ENCODE data around the gene OCA2. TPM values are rescaled to one million over a fixed set of nuclear protein-coding genes. Genes with fewer than 3 reads are reported as not detected.

The OCA2 gene
- total and polyA plus RNA-seq, 10 donors, result 0.39 to 3.0 (median 1.0) TPM

- Histone ChIP-seq H3K27me3 (replicated peaks in 1 of 7) (no peaks in the 10 kb centered on the region), H3K27ac (no peak overlapping the region), H3K4me3 (no peak overlapping the region), H3K36me3 (no peaks in the 10 kb centered on the region), H3K9me3 (peaks cover 0 to 38% (median 15%) of the 10 kb centered on the region in 8 donors), H3K4me1 (no peaks in the 10 kb centered on the region)
- no peak for DNase-seq
- 87 to 96% (median 92%) methylated on average over 3 of the region's 3 CpGs for WGBS, 5 donors
- intact Hi-C loops (cut with DNase I; ENCODE audit: low total_unique reads), result no loop called here
- TF ChIP-seq POLR2AphosphoS5 (IDR thresholded peaks at IDR 0.05) (no peak), POLR2A (IDR thresholded peaks at IDR 0.05) (no peak), CTCF (IDR thresholded peaks at IDR 0.05 in 8 of 11, conservative IDR thresholded peaks at IDR 0.05 in 3 of 11) (no peak)
Measured at GRCh38 chr15:27764339-27764738, 334.8 kb downstream of the OCA2 start.

GRCh38 chr15:27763514-27763913 is 335.6 kb downstream of the OCA2 start:
- DNase-seq, result no peak
- H3K4me1 ChIP-seq, result no peaks in the 10 kb centered on the region
- TF ChIP-seq POLR2AphosphoS5 (IDR thresholded peaks at IDR 0.05) (no peak), CTCF (IDR thresholded peaks at IDR 0.05 in 8 of 11, conservative IDR thresholded peaks at IDR 0.05 in 3 of 11) (no peak), POLR2A (IDR thresholded peaks at IDR 0.05) (no peak)
- intact Hi-C loops (cut with DNase I; ENCODE audit: low total_unique reads), result no loop called here
- peaks cover 0 to 32% (median 15%) of the 10 kb centered on the region in 8 donors for H3K9me3 ChIP-seq
- whole genome bisulfite sequencing, 5 donors, result 90 to 99% (median 95%) methylated on average over 3 of the region's 3 CpGs
- H3K27ac ChIP-seq, result no peak overlapping the region
- H3K27me3 ChIP-seq (replicated peaks in 1 of 7), result no peaks in the 10 kb centered on the region
- H3K36me3 ChIP-seq, result no peaks in the 10 kb centered on the region
- no peak overlapping the region for H3K4me3 ChIP-seq

- Histone ChIP-seq H3K4me1 (no peaks in the 10 kb centered on the region), H3K4me3 (no peak overlapping the region), H3K36me3 (no peaks in the 10 kb centered on the region), H3K9me3 (peaks cover 0 to 28% (median 11%) of the 10 kb centered on the region in 8 donors), H3K27ac (no peak overlapping the region), H3K27me3 (replicated peaks in 1 of 7) (no peaks in the 10 kb centered on the region)
- TF ChIP-seq CTCF (IDR thresholded peaks at IDR 0.05 in 8 of 11, conservative IDR thresholded peaks at IDR 0.05 in 3 of 11) (no peak), POLR2A (IDR thresholded peaks at IDR 0.05) (no peak), POLR2AphosphoS5 (IDR thresholded peaks at IDR 0.05) (no peak)
- WGBS, 5 donors, result 63 to 85% (median 72%) methylated on average over 3 of the region's 3 CpGs
- intact Hi-C loops (cut with DNase I; ENCODE audit: low total_unique reads), result no loop called here
- DNase-seq, result no peak
Measured at GRCh38 chr15:27762471-27762870, 336.6 kb downstream of the OCA2 start.

GRCh38 chr15:27757052-27757451 is 342.1 kb downstream of the OCA2 start:
- H3K27ac ChIP-seq, result no peak overlapping the region
- H3K4me1 ChIP-seq, result no peaks in the 10 kb centered on the region
- TF ChIP-seq POLR2AphosphoS5 (IDR thresholded peaks at IDR 0.05) (no peak), POLR2A (IDR thresholded peaks at IDR 0.05) (no peak), CTCF (IDR thresholded peaks at IDR 0.05 in 8 of 11, conservative IDR thresholded peaks at IDR 0.05 in 3 of 11) (no peak)
- no peak overlapping the region for H3K4me3 ChIP-seq
- intact Hi-C loops (cut with DNase I; ENCODE audit: low total_unique reads), result no loop called here
- peaks cover 0 to 17% (median 0%) of the 10 kb centered on the region in 8 donors for H3K9me3 ChIP-seq
- DNase-seq, result no peak
- no peaks in the 10 kb centered on the region for H3K36me3 ChIP-seq
- 67 to 83% (median 68%) methylated on average over 1 of the region's 1 CpG for WGBS, 5 donors
- no peaks in the 10 kb centered on the region for H3K27me3 ChIP-seq (replicated peaks in 1 of 7)
